Stomach (tissue), 4 donors: ENCODE measurements around the gene SLC25A20.

Experiments used
- EP300 ChIP-seq: sonication (generic); formaldehyde crosslinking; IDR thresholded peaks from one replicate; pipeline ENCODE4 v1.6.1; 2017; ENCODE audit warnings: antibody characterized with exemption
- POLR2AphosphoS5 ChIP-seq, 3 donors: sonication (generic); formaldehyde crosslinking; IDR thresholded peaks; one replicate each; pipeline ENCODE4 v1.6.1; 2016; ENCODE audit warnings: antibody characterized with exemption in 3 of 3
- TF ChIP-seq, protein P1 (sequence below), 7 experiments: fragments of 450-650 bp in 4 of 7; fragments of 200-600 bp in 3 of 7; sonication (generic) in 3 of 7; IDR thresholded peaks; one replicate each; pipeline ENCODE4 v1.5.1; 2016 to 2019; ENCODE audit warnings: antibody characterized with exemption in 7 of 7, control low read depth in 2 of 7, mild to moderate bottlenecking in 1 of 7

DNA sequence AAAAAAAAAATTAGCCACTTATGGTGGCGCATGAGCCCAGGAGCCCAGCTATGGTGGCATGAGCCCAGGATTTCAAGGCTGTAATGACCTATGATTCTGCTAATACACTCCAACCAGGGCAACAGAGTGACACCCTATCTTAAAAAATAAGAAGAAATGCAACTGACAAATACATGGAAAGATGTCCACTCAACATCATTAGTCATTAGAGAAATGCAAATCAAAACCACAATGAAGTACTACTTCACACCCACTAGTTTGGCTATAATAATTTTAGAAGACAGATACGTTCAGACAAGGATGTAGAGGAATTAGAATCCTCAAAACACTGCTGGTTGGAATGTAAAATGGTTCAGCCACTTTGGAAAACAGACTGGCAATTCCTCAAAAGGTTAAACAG is 61.5 kb downstream of the SLC25A20 start:
- TF ChIP-seq, protein P1, sequence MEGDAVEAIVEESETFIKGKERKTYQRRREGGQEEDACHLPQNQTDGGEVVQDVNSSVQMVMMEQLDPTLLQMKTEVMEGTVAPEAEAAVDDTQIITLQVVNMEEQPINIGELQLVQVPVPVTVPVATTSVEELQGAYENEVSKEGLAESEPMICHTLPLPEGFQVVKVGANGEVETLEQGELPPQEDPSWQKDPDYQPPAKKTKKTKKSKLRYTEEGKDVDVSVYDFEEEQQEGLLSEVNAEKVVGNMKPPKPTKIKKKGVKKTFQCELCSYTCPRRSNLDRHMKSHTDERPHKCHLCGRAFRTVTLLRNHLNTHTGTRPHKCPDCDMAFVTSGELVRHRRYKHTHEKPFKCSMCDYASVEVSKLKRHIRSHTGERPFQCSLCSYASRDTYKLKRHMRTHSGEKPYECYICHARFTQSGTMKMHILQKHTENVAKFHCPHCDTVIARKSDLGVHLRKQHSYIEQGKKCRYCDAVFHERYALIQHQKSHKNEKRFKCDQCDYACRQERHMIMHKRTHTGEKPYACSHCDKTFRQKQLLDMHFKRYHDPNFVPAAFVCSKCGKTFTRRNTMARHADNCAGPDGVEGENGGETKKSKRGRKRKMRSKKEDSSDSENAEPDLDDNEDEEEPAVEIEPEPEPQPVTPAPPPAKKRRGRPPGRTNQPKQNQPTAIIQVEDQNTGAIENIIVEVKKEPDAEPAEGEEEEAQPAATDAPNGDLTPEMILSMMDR (IDR thresholded peaks at IDR 0.05), result no peak
- TF ChIP-seq POLR2AphosphoS5 (IDR thresholded peaks at IDR 0.05) (no peak), EP300 (no peak)
